ENCODE data around the gene USP21.

- TF ChIP-seq CTCF (IDR thresholded peaks at IDR 0.05; ENCODE audit: low read length) (no peak), EZH2 (IDR thresholded peaks at IDR 0.05; ENCODE audit: borderline replicate concordance, low read length) (no peak)
Measured at GRCh38 chr1:161168906-161169305, 9.6 kb downstream of the USP21 start.

All from OCI-LY1 (cell line).